ENCODE data around the gene LRRC32. TPM values are rescaled to one million over a fixed set of nuclear protein-coding genes. Genes with fewer than 3 reads are reported as not detected.

LRRC32 gene
- total RNA-seq, 2 experiments from 2014 or later, result 0.23 to 0.32 TPM

- DNase-seq (no peak), ATAC-seq (peak; percentile 8)
- H3K27me3 Mint-ChIP-seq (ENCODE audit: low read depth), result peaks cover 24% of the 10 kb centered on the region
- ChIA-PET CTCF (interaction anchor here (0.7 to 2.6 kb wide), 8 partner anchors 8 to 466 kb away, joined by 3 to 11 read pairs (median 4); no protein-coding TSS in a partner anchor), POLR2A (interaction anchor here (0.8 kb wide), 1 partner anchor 13 kb away, joined by 3 read pairs; no protein-coding TSS in a partner anchor)
- H3K36me3 Mint-ChIP-seq (ENCODE audit: low read depth), result no peaks in the 10 kb centered on the region
- H3K4me1 Mint-ChIP-seq (ENCODE audit: low read depth), result peaks cover 61% of the 10 kb centered on the region
- peak overlapping the region; percentile 9 for H3K4me3 Mint-ChIP-seq
- peak overlapping the region; percentile 85 for H3K27ac Mint-ChIP-seq
- H3K9me3 Mint-ChIP-seq (ENCODE audit: insufficient read depth), result no peaks in the 10 kb centered on the region
Observed at GRCh38 chr11:76673176-76674142, 2.9 kb upstream of the LRRC32 start.

- Mint-ChIP-seq H3K9me3 (ENCODE audit: insufficient read depth) (no peaks in the 10 kb centered on the region), H3K36me3 (ENCODE audit: low read depth) (no peaks in the 10 kb centered on the region), H3K27ac (peak overlapping the region; percentile 85), H3K4me3 (peak overlapping the region; percentile 9), H3K27me3 (ENCODE audit: low read depth) (peaks cover 27% of the 10 kb centered on the region), H3K4me1 (ENCODE audit: low read depth) (peaks cover 53% of the 10 kb centered on the region)
- POLR2A ChIA-PET, result interaction anchor here (0.7 to 1.3 kb wide), 3 partner anchors 14 to 226 kb away, joined by 3 read pairs; no protein-coding TSS in a partner anchor
- CTCF ChIA-PET, result interaction anchor here (0.7 to 2.6 kb wide), 11 partner anchors 8 to 465 kb away, joined by 3 to 11 read pairs (median 4); no protein-coding TSS in a partner anchor
- peak; percentile 54 for DNase-seq
- peak; percentile 49 for ATAC-seq
Observed at GRCh38 chr11:76672431-76673175, 2.1 kb upstream of the LRRC32 start.

- no peak overlapping the region for H3K4me3 Mint-ChIP-seq
- POLR2A ChIA-PET, result interaction anchor here (0.7 to 1.3 kb wide), 3 partner anchors 14 to 226 kb away, joined by 3 read pairs; no protein-coding TSS in a partner anchor
- CTCF ChIA-PET, result interaction anchor here (0.9 to 2.2 kb wide), 6 partner anchors 9 to 464 kb away, joined by 3 to 6 read pairs (median 4); no protein-coding TSS in a partner anchor
- H3K27me3 Mint-ChIP-seq (ENCODE audit: low read depth), result peaks cover 27% of the 10 kb centered on the region
- H3K27ac Mint-ChIP-seq, result no peak overlapping the region
- peaks cover 44% of the 10 kb centered on the region for H3K4me1 Mint-ChIP-seq (ENCODE audit: low read depth)
- H3K9me3 Mint-ChIP-seq (ENCODE audit: insufficient read depth), result no peaks in the 10 kb centered on the region
- DNase-seq (no peak), ATAC-seq (no peak)
- no peaks in the 10 kb centered on the region for H3K36me3 Mint-ChIP-seq (ENCODE audit: low read depth)
Observed at GRCh38 chr11:76671626-76672309, 1.2 kb upstream of the LRRC32 start.

DNA sequence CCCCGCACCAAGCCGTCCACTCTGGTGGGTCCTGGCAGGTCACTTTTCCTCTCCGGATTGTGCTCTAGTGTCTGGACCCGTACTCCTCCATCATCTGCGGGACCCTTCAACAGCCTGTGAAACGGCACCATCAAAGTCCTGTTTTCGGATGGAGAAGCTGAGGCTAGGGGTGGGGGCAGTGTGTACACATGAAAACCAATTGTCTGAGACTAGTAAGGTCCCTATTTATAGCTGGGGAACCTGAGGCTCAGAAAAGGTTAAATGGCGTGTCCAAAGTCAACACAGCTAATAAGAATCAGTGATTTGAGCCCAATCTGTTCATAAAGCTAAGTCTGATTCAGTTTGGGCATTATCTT is 668 bp upstream of the LRRC32 start:
- H3K4me1 Mint-ChIP-seq (ENCODE audit: low read depth), result peaks cover 41% of the 10 kb centered on the region
- no peak for DNase-seq
- H3K27me3 Mint-ChIP-seq (ENCODE audit: low read depth), result peaks cover 27% of the 10 kb centered on the region
- no peak for ATAC-seq
- no peaks in the 10 kb centered on the region for H3K9me3 Mint-ChIP-seq (ENCODE audit: insufficient read depth)
- peak overlapping the region; percentile 34 for H3K4me3 Mint-ChIP-seq
- no peaks in the 10 kb centered on the region for H3K36me3 Mint-ChIP-seq (ENCODE audit: low read depth)
- CTCF ChIA-PET, result interaction anchor here (0.9 to 1.5 kb wide), 2 partner anchors 11 to 464 kb away, joined by 3 to 5 read pairs; no protein-coding TSS in a partner anchor
- POLR2A ChIA-PET, result interaction anchor here (1.0 to 1.3 kb wide), 2 partner anchors 15 to 225 kb away, joined by 3 read pairs; no protein-coding TSS in a partner anchor
- H3K27ac Mint-ChIP-seq, result no peak overlapping the region

DNA sequence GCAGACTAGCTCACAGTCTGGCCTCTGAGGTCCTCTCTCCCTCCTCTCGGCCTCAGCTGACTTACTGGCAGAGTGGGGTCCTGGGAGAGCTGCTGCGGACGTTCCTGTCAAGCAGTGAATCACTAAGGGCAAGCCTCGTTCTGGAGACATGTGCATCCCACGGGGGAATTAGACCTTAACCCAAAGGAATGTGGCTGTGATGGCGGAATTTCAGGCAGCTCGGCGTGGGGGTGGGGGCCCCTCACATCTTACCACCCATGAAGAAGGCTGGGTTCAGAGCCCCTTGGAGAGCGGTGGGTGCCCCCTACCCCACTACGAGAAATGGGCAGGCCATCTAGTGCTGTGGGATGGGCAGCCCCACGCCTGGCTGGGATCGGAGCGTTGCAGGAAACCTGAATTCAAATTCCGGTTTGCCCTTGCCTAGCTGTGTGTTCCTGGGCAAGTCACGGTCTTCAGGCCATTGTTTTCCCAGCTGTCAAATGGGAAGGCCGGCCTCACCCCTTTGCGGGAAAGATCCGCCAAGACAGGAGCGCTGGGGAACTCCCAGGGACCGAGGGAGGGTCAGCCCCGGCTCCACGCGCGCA is 554 bp downstream of the LRRC32 start:
- CTCF ChIA-PET, result no interaction called here
- DNase-seq, result no peak
- no peak for ATAC-seq
- Mint-ChIP-seq H3K27me3 (ENCODE audit: low read depth) (peaks cover 27% of the 10 kb centered on the region), H3K27ac (no peak overlapping the region), H3K9me3 (ENCODE audit: insufficient read depth) (no peaks in the 10 kb centered on the region), H3K36me3 (ENCODE audit: low read depth) (no peaks in the 10 kb centered on the region), H3K4me1 (ENCODE audit: low read depth) (peaks cover 45% of the 10 kb centered on the region), H3K4me3 (peak overlapping the region; percentile 36)
- POLR2A ChIA-PET, result no interaction called here

DNA sequence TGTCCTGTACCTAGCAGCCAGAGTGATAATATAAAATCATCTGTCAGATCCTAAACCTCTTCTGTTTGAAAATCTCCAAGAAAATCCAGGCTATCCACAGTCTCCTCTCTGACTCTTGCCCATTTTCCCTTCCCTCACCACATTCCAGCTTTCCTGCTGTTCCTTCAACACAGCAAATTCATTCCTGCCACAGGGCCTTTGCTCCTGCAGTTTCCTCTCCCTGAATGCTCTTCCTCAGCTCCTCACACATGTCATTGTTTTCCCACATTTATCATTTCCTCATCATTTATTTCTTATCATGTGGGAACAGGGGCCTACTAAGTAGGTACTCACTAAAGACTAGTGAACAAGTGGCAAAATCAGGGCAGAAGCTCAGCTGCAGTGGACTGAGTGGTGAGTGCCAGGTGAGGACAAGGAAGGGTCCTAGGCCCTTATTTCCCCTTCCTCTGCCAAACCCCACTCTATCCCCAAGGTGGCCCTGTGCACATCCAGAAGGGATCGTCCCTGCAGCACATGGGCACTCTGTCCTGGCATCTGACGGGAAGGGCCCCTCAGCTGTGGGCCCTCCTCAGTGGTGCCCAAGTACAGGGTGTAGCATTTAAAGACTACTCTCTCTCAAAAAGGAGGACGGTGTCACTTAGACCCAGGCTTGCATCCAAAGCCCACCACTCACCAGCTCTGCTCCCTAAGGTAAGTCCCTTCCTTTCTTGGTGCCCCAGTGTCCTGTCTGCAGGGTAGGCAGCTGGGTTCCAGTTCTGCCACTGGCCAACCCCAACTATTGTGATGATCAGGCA is 2.0 kb downstream of the LRRC32 start:
- H3K4me3 Mint-ChIP-seq, result no peak overlapping the region
- H3K27me3 Mint-ChIP-seq (ENCODE audit: low read depth), result peaks cover 27% of the 10 kb centered on the region
- H3K36me3 Mint-ChIP-seq (ENCODE audit: low read depth), result no peaks in the 10 kb centered on the region
- ChIA-PET CTCF (no interaction called here), POLR2A (no interaction called here)
- H3K27ac Mint-ChIP-seq, result peak overlapping the region; percentile 4
- ATAC-seq (no peak), DNase-seq (no peak)
- H3K4me1 Mint-ChIP-seq (ENCODE audit: low read depth), result peaks cover 57% of the 10 kb centered on the region
- no peaks in the 10 kb centered on the region for H3K9me3 Mint-ChIP-seq (ENCODE audit: insufficient read depth)

DNA sequence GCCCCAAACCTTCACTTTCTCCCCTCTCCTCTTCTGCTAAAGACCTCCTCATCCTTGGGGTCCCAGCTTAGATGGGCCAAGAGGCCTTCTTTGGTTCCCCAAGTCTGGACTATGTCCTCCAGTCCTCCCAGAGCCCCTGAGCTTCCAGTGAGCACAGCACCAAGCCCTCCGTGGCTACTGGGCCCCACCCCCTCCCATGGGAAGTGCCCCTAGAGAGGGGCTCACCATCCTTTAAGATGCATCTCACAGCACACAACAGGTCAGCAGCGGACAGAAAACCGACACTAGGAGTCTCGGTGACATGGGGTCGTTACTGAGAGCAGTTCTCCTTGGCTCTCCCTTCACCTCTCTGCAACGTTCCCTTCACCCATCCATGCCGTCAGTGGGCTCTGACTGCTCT is 2.7 kb downstream of the LRRC32 start:
- H3K9me3 Mint-ChIP-seq (ENCODE audit: insufficient read depth), result no peaks in the 10 kb centered on the region
- H3K4me3 Mint-ChIP-seq, result no peak overlapping the region
- H3K4me1 Mint-ChIP-seq (ENCODE audit: low read depth), result peaks cover 53% of the 10 kb centered on the region
- POLR2A ChIA-PET, result no interaction called here
- DNase-seq (no peak), ATAC-seq (no peak)
- no peaks in the 10 kb centered on the region for H3K36me3 Mint-ChIP-seq (ENCODE audit: low read depth)
- peak overlapping the region; percentile 4 for H3K27ac Mint-ChIP-seq
- CTCF ChIA-PET, result no interaction called here
- peaks cover 27% of the 10 kb centered on the region for H3K27me3 Mint-ChIP-seq (ENCODE audit: low read depth)

DNA sequence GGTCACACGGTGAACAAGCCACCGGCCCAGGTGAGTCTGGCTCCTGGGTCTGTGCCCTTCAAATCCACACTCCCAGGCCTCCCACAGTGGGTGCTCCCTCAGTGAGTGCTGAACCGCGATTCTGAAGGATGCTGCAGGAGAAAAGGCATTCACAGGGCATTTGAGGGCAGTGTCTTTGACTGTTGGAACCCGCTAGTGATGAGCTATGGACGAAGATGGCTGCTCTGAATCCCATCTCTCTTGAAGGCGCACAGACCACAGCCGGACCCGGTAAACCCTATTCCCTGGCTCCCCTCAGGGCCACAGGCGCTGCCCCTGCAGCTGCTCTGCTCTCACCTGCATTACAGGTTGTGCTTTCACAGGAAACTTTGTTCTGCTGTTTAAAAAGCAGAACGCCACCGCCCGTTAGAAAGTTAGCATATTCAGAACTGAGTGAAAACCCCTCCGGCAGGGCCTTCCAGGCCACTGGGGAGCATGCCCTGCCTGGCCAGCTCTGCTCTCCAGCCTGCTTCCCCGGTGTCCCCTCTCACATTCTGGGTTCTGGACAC is 3.2 kb downstream of the LRRC32 start:
- Mint-ChIP-seq H3K36me3 (ENCODE audit: low read depth) (no peaks in the 10 kb centered on the region), H3K27ac (no peak overlapping the region), H3K4me1 (ENCODE audit: low read depth) (peaks cover 47% of the 10 kb centered on the region), H3K9me3 (ENCODE audit: insufficient read depth) (no peaks in the 10 kb centered on the region), H3K27me3 (ENCODE audit: low read depth) (peaks cover 27% of the 10 kb centered on the region), H3K4me3 (no peak overlapping the region)
- CTCF ChIA-PET, result no interaction called here
- POLR2A ChIA-PET, result interaction anchor here (0.7 kb wide), 1 partner anchor 11 kb away, joined by 3 read pairs; no protein-coding TSS in a partner anchor
- DNase-seq, result no peak
- ATAC-seq, result no peak

DNA sequence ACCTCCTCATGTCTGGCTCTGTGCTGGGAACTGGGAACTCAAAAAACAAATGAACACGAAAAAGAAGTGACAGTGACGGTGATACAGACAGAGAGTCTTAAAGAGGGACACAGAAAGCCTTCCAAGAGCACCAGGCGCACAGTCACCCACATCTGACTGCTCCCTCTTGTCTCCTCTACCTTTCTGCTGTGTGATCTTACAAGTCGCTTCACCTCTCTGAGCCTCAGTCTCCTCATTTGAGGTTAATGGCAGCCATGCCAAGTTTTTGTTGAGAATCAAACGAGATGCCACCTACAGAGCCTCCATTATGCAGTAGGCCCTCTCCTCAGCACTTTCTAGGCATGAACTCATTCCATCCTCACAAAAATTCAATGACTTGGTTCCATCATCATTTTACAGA is 3.7 kb downstream of the LRRC32 start:
- CTCF ChIA-PET, result no interaction called here
- no peak overlapping the region for H3K27ac Mint-ChIP-seq
- H3K9me3 Mint-ChIP-seq (ENCODE audit: insufficient read depth), result no peaks in the 10 kb centered on the region
- ATAC-seq, result no peak
- no peak for DNase-seq
- peaks cover 45% of the 10 kb centered on the region for H3K4me1 Mint-ChIP-seq (ENCODE audit: low read depth)
- H3K4me3 Mint-ChIP-seq, result no peak overlapping the region
- peaks cover 27% of the 10 kb centered on the region for H3K27me3 Mint-ChIP-seq (ENCODE audit: low read depth)
- POLR2A ChIA-PET, result interaction anchor here (0.7 kb wide), 1 partner anchor 11 kb away, joined by 3 read pairs; no protein-coding TSS in a partner anchor
- no peaks in the 10 kb centered on the region for H3K36me3 Mint-ChIP-seq (ENCODE audit: low read depth)

GRCh38 chr11:76666408-76666807 is 4.1 kb downstream of the LRRC32 start:
- Mint-ChIP-seq H3K4me1 (ENCODE audit: low read depth) (peaks cover 40% of the 10 kb centered on the region), H3K27ac (no peak overlapping the region), H3K27me3 (ENCODE audit: low read depth) (peaks cover 26% of the 10 kb centered on the region), H3K9me3 (ENCODE audit: insufficient read depth) (no peaks in the 10 kb centered on the region), H3K36me3 (ENCODE audit: low read depth) (no peaks in the 10 kb centered on the region), H3K4me3 (no peak overlapping the region)
- ATAC-seq, result no peak
- ChIA-PET POLR2A (no interaction called here), CTCF (no interaction called here)
- no peak for DNase-seq

Data from activated CD8-positive, alpha-beta T cell treated with anti-CD3 and anti-CD28 coated beads, Interleukin-2, amount 10 ng/mL, durations not matched to agents 7 days and 5 days (primary cell).